ENCODE measurements around the gene KCNA4. TPM values are rescaled to one million over a fixed set of nuclear protein-coding genes. Genes with fewer than 3 reads are reported as not detected.
"Not testable (repeated sequence)": the region's sequence is repeated elsewhere in the genome, so short reads cannot be mapped to it uniquely, and the experiment has no call there.

Gene KCNA4
- total RNA-seq, 4 donors from 2014 or later, result 0.23 to 0.56 TPM; not detected in 2

DNA sequence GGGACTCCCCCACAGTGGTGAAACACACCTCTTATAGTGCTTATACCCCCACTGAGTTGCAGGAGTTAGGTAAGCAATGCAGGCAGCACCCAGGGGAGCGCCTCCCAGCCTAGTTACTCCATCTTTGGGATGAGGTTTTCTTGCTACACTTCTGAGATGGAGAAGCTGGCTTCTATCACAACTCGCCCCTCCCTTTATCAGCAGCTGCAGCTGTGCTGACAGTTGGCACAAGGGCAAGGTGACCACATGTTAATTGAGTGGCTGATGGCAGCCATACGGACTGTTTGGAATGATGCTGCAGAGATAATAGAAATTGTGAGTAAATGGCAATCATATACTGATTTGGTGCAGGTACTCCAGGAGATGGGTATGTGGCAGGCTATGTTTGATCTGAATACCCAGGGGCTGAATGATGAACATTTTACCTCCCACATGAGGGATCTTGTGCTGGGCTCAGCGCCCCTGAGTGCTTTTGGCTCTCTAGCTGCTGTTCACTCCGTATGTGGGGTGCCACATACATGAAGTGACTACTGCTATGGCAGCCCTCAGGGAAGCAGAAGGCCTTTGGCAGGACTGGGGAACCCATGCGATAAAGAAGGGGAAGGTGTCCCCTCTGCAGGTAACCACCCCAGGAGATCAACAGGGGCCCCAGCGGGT lies 29.2 kb upstream of the KCNA4 start:
- no peak for DNase-seq (ENCODE audit: low spot score in 2 of 2)
- TF ChIP-seq, protein P1, sequence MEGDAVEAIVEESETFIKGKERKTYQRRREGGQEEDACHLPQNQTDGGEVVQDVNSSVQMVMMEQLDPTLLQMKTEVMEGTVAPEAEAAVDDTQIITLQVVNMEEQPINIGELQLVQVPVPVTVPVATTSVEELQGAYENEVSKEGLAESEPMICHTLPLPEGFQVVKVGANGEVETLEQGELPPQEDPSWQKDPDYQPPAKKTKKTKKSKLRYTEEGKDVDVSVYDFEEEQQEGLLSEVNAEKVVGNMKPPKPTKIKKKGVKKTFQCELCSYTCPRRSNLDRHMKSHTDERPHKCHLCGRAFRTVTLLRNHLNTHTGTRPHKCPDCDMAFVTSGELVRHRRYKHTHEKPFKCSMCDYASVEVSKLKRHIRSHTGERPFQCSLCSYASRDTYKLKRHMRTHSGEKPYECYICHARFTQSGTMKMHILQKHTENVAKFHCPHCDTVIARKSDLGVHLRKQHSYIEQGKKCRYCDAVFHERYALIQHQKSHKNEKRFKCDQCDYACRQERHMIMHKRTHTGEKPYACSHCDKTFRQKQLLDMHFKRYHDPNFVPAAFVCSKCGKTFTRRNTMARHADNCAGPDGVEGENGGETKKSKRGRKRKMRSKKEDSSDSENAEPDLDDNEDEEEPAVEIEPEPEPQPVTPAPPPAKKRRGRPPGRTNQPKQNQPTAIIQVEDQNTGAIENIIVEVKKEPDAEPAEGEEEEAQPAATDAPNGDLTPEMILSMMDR (IDR thresholded peaks at IDR 0.05), result no peak
- no peak for TF ChIP-seq POLR2A (IDR thresholded peaks at IDR 0.05)
- 61 to 63% methylated on average over 7 of the region's 7 CpGs for WGBS, 2 donors
- H3K4me3 ChIP-seq (ENCODE audit: low read depth, poor library complexity, severe bottlenecking), result no peak overlapping the region
- intact Hi-C loops (cut with DNase I; ENCODE audit: low total_unique reads), result no loop called here

DNA sequence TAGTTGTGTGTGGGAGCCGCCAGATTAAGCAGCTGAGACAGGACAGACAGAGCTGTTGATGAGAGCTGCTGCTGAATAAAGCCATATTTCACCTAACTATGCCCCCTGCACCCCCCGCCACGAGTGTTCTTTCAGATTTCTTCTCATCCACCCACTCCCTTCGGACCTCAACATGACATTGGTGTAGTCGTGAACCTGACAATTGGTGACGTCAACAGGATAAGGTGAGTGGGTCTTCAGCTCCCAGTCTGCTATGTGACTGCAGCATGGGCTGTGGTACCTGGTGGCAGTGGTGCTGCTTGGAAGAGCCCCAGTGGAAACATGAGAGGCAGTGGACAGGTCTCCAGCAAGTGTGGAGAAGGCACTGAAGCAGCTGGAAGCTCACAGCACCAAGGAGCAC lies 28.3 kb upstream of the KCNA4 start:
- no peak overlapping the region for H3K4me3 ChIP-seq (ENCODE audit: low read depth, poor library complexity, severe bottlenecking)
- TF ChIP-seq, protein P1 (IDR thresholded peaks at IDR 0.05), result no peak
- TF ChIP-seq POLR2A (IDR thresholded peaks at IDR 0.05), result no peak
- intact Hi-C loops (cut with DNase I; ENCODE audit: low total_unique reads), result no loop called here
- WGBS, 2 donors, result 70 to 79% methylated on average over 6 of the region's 6 CpGs
- no peak for DNase-seq (ENCODE audit: low spot score in 2 of 2)

DNA sequence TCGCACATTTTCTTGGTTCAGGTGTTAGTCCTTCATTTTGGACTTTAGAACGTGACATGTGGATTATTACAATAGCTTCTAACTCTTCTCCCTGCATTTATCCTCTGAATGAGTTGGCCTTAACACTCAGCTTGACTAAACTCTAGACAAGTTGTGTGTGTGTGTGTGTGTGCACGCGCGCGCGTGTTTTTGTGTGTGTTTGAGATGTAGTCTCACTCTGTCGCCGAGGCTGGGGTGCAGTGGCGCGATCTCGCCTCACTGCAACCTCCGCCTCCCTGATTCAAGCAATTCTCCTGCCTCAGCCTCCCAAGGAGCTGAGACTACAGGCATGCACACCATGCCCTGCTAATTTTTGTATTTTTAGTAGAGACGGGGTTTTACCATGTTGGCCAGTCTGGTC lies 24.3 kb upstream of the KCNA4 start:
- no peak overlapping the region for H3K4me3 ChIP-seq (ENCODE audit: low read depth, poor library complexity, severe bottlenecking)
- DNase-seq (ENCODE audit: low spot score in 2 of 2), result no peak
- intact Hi-C loops (cut with DNase I; ENCODE audit: low total_unique reads), result no loop called here
- TF ChIP-seq, protein P1 (IDR thresholded peaks at IDR 0.05), result no peak
- TF ChIP-seq POLR2A (IDR thresholded peaks at IDR 0.05), result no peak
- 96 to 97% methylated on average over 14 of the region's 14 CpGs for WGBS, 2 donors

DNA sequence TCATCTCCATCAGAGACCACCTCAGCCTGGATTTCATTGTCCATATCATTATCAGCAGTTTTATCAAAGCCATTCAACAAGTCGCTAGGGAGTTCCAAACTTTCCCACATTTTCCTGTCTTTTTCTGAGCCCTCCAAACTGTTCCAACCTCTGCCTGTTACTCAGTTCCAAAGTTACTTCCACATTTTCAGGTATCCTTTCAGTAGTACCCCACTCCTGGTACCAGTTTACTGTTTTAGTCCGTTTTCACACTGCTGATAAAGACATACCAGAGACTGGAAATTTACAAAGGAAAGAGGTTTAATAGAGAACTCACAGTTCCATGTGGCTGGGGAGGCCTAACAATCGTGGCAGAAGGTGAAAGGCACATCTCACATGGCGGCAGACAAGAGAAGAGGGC lies 17.9 kb upstream of the KCNA4 start:
- 79 to 84% methylated on average over 4 of the region's 4 CpGs for WGBS, 2 donors
- intact Hi-C loops (cut with DNase I; ENCODE audit: low total_unique reads); DNase-seq (ENCODE audit: low spot score in 2 of 2); H3K4me3 ChIP-seq (ENCODE audit: low read depth, poor library complexity, severe bottlenecking): not testable (repeated sequence)

DNA sequence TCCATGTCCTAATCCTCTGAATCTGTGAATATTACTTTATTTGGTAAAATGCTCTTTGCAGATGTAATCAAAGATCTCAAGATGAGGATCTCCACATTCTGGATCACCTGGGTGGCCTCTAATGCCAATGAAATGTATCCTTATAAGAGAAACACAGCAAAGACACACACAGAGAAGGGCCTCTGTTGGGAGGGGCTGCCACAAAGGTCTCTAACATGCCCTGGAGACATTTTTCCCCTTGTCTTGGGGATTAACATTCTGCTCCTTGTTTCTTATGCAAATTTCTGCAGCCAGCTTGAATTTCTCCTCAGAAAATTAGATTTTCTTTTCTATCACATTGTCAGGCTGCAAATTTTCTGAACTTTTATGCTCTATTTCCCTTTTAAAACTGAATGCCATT lies 17.3 kb upstream of the KCNA4 start:
- H3K4me3 ChIP-seq (ENCODE audit: low read depth, poor library complexity, severe bottlenecking); intact Hi-C loops (cut with DNase I; ENCODE audit: low total_unique reads); DNase-seq (ENCODE audit: low spot score in 2 of 2): not testable (repeated sequence)

DNA sequence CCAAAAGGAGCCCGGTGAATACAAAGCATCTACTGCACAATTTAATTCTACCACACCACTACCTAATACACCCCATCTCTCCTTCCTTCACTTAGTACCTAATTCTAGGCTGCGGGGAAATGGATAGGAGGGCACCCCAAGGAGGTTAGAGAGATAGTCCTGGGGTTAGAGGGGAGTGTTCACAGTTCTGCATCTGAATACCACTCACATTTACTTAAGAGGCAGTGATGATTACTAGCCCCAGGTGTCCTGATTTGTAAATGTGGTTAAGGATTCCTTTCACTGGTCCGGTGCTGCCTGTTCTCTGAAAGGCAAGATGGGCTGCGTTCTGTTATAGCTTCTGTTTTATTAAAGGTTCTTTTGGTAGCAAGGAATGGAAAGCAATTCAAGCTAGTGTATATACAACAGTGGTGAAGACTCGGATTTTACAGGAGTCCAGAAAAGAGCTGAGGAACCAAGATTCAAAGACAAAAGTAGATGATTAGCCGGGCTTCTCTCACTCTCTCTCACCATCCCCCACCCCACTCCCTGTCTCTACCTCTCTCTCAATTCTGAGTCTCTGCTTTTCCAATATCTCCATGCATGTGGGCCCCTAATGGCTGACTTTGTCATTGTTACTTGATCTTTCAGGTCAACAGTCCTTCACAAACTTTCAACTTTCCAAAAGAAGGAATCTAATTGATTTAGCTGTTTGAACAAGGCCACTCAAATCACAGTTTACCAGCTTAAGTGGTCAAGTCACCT lies 8.7 kb upstream of the KCNA4 start:
- no peak for TF ChIP-seq POLR2A (IDR thresholded peaks at IDR 0.05)
- TF ChIP-seq, protein P1 (IDR thresholded peaks at IDR 0.05), result no peak
- H3K4me3 ChIP-seq (ENCODE audit: low read depth, poor library complexity, severe bottlenecking), result no peak overlapping the region
- WGBS, 2 donors, result 51 to 52% methylated on average over 6 of the region's 6 CpGs
- intact Hi-C loops (cut with DNase I; ENCODE audit: low total_unique reads), result no loop called here
- DNase-seq (ENCODE audit: low spot score in 2 of 2), result no peak

DNA sequence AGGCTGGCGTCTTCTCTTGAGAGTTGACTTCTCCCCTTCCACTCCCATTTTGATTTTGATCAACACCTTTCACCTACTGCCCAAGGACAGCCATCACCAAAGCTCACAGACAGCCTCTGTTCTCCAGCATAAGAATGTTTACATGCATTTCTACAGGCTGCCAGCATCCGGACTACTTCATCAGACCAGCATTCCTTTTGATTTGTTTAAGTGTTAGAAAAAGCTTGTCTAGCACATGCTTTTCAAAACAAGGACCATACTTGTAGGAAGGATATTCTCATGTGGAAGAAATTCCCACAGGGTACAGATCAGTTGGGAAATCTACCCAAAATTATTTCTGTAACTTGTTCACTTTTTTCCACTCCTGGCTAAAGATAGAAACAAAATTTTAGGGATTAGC lies 6.2 kb upstream of the KCNA4 start:
- H3K4me3 ChIP-seq (ENCODE audit: low read depth, poor library complexity, severe bottlenecking), result no peak overlapping the region
- intact Hi-C loops (cut with DNase I; ENCODE audit: low total_unique reads), result no loop called here
- whole genome bisulfite sequencing, 2 donors, result 29 to 37% methylated on average over 2 of the region's 2 CpGs
- no peak for TF ChIP-seq POLR2A (IDR thresholded peaks at IDR 0.05)
- TF ChIP-seq, protein P1 (IDR thresholded peaks at IDR 0.05), result no peak
- DNase-seq (ENCODE audit: low spot score in 2 of 2), result no peak
